Caki2 (cell line): Measurements from ENCODE around the gene FZD2. TPM values are rescaled to one million over a fixed set of nuclear protein-coding genes. Genes with fewer than 3 reads are reported as not detected.
A peak's percentile ranks its signal among the peaks of the same experiment; 100 is the strongest.

Experiments
- DNase-seq: peaks from one replicate; pipeline ENCODE4 v3.0.0-alpha.2; 2015; ENCODE audit warnings: low read depth
- in situ Hi-C: cut with HindIII; loops from 2 replicates; pipeline ENCODE4 v1.10.0; 2016; ENCODE audit warnings: low sequenced_read_pairs, low pct_unique_long_range_greater_than_20kb, mixed read lengths
- total RNA-seq: library from RNA; depleted of rRNA; stranded (reverse); fragments of >200 nt; shearing (Covaris generic); gene quantifications from 2 replicates; pipeline ENCODE4 v1.2.3, GENCODE V29; 2014; ENCODE audit warnings: low replicate concordance; rRNA removed

FZD2 gene
- total RNA-seq, 1 experiment from 2014 or later, result 18.1 TPM

DNA sequence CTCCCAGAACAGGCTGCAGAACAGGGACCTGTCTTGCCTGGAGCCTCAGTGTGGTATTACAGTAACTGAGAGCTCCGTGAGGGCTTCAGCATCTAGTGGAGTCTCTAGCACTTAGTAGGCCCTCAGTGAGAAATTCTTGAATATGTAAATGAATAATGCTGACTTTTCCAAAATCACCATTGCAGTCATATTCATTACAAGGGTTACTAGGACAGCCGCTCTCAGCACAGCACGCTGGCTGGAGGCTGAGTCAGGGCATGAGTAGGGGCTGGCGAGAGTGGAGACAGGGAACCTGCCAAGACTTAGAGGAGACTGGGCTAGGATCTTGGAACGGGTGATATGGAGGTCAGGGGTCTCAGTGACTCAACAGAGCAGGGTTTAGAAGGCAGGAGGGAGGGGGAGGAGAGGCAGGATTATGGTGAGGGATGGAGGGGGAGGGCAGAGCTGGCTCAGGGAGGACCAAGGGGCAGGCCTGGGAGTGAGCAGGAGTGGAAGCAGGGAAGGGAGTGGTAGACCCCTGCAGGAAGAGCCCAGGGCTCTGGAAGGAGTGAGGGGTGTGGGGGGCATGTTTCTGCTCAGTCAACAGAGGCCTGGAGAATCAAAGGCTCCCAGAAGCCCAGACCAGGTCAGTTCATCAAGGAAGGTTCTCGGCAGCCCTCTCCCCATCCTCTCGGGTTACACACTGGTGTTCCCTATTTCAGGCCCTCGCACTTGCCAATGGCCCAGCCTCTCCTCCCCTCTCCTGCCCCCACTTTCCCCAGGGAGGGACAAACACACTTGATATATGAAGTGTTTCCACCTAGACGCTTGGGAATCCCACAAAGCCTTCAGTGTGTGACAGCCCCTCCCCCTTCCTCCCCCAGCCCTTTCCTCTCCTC is 42.3 kb downstream of the FZD2 start:
- peak; percentile 88 for DNase-seq
- in situ Hi-C loops, result no loop called here

DNA sequence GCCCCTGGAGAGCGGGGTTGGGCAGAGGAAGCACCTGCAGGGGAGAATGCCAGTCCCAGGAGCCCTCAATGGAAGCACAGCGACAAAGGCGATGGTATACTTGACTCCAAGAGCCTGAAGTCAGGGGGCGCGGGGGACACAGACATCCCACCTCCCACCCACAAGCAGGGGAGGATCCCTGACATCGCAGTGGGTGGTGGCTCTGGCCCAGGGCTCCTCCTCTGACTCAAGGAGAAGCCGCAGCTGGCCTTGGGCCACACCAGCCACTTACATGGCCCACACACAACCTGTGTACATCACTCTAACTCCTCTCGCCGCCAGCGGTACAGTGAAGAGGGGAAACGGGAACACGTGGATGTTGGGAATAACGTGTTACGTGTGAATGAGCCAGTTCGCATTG is 44.3 kb downstream of the FZD2 start:
- no peak for DNase-seq
- in situ Hi-C loops, result no loop called here

DNA sequence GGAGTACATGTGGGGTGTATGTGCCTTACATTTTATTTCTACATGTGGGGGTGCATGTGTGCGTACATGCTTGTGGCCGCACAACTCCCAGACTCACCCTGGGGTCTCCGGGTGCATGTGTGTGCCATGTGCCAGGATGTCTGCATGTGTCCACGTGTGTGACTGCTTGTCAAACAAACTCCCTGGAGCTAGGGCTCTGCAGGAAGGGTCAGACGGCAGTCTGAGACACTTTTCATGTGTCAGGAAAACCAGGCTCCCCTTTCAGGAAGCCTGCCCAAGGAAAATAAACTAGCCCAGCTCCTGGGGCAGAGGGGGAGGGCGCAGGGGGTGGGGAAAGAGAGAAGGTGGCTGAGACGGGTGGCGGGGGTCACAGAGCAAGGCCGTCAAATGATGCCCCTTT is 44.7 kb downstream of the FZD2 start:
- DNase-seq, result no peak
- in situ Hi-C loops, result no loop called here

DNA sequence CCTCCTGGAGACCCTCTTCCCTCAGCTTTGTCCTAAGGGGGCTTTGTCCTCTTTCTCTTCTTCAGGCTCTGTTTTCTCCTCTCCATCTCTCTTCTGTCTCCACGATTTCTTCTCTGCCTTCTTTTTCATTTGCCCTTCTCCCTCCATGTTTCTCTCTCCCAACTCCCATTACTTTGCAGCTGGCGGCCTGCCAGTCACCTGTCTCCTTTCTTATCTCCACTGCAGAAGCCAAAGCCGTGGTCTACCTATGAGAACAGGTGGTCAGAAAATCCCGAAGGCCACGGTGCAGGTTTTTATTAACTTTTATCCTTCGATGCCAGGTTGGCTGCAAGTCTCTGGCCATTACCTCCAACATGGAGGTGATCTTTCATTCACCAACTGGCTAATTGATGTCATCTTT is 45.1 kb downstream of the FZD2 start:
- in situ Hi-C loops, result no loop called here
- DNase-seq, result no peak

DNA sequence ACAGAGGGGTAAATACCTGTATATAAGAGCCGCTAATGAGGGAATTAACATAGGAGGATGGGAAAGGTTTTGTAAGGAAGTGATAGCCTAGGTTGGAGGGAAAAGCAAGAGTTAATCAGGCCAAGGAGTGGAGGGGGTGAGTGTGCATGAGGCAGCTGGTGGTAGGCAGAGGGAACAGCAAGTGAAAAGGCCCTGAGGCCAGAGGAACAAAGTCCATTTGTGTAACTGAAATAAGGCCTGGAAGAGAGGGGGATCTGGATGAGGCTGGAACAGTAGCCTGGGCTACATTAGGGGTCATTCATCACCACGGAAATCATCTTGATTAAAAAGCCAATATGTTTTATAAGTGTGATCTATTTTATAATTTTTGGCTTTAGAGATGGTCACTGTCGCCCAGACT is 45.7 kb downstream of the FZD2 start:
- DNase-seq, result no peak
- in situ Hi-C loops, result no loop called here

DNA sequence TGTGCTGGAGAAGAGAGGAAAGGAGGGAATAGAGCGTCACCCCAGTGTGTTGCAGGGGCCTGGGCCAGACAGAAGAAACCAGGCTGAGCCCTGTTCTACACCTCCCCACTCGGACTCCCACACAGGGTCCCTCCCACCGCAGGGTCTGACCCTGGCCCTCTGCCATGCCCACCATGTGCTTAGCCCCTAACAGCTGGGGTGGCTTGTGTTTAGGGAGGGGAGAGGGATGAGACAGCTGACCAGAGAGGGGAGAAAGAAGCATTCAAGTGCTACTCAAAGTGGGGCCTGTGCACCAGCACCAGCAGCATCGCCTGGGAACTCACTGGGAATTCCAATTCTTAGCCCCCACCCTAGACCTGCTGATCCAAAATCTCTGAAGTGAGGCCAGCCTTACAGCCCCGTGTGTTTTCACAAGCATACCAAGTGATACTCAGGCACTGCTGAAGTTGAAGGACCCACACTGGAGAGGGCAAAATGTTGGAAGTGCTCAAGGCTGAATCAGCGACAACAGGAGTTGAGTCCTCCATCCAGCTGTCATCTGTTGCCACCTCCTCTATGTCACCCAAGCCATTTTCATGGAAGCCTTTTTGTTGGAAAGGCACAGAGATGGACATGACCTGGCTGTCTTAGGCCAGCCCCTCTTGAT is 47.0 kb downstream of the FZD2 start:
- in situ Hi-C loops, result no loop called here
- DNase-seq, result no peak

DNA sequence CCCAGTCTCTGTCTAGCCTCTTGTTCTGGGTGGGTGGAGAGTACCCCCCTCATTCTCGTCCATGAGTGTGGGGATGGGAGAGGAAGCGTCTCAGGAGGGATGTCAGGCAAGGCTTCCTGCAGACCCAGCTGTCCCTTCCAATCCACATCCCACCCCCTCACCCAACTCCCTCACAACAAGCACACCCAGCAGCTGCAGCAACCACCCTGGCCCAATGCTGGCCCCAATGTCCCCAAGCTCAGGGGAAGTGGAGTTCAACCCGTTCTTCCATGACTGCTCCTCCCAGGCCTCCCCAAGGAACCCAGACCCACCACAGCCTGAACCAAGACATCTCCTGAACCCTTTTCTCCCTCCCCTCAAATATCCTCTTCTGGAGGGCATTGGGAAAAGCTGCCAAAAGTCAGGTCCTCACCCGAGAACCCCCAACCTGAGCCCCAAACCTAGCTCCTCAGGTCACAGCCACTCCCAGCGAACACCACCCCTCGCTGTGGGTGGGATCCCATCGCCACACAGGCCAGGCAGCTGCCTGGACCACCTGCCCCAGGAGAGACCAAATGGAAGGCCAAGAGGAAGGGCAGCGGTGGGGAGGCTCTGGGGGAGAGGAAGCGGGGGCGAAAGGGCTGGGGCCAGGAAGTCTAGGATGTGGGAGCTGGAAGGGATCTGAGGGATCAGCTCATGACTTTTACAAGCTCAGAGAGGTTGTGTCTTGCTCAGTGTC is 47.6 kb downstream of the FZD2 start:
- no peak for DNase-seq
- in situ Hi-C loops, result no loop called here

DNA sequence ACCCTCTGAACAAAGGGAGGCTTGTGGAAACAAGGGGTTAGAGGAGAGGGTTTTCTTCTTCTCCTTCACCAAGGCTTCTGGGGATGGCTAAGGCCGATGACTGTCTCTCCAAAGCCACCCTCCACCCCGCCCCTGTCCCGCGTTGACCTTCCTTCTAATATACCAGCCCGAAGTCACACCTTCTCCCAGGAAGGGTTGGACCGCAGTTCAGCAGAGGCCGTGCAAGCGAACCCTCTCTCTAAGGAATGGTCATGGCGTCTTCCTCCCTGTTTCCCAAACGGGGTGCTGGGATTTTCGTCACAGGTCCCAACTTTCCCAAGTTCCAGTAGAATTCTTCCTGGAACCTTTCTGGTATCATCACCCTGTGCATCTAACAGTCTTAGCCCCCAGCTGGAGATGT is 49.4 kb downstream of the FZD2 start:
- DNase-seq, result no peak
- in situ Hi-C loops, result no loop called here

DNA sequence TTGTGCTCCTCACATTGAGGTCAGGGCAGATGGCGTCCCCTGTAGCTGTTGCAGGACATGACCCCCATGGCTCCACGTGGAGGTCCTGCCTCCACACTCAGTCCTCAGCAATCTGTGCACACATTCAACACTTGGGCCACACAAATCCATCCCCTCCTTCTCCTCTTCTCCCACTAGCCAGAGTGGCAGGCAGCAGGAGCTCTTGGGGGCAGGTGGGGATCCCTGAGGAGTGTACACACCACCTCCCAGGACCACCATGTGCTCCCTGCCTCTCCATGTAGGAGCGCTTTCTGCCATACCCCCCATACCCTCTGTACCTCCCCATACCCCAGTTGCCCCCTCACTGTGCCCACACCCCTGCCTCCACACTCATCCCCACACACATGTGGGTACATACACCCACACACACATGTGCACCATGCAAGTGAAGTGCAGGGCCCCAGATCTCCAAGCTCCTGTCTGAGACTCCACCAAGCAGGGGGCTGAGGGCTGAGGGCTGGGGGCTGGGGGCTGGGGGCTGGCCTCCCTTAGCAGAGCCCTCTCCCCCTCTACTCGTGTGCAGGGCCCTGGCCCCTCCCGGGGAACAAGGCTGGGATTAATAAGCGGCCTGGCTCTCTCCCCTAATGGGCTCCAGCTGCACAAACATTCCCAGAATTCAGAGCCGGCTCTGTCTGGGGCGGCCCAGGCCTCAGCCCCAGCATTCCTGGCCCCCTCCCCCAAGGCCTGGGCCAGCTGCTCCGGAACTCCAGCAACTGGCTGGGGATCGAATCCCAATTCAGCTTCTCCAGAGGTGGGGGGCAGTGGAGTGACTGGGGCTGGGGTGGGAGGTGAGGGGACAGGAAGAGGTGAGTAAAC is 50.8 kb downstream of the FZD2 start:
- DNase-seq, result no peak
- in situ Hi-C loops, result no loop called here

DNA sequence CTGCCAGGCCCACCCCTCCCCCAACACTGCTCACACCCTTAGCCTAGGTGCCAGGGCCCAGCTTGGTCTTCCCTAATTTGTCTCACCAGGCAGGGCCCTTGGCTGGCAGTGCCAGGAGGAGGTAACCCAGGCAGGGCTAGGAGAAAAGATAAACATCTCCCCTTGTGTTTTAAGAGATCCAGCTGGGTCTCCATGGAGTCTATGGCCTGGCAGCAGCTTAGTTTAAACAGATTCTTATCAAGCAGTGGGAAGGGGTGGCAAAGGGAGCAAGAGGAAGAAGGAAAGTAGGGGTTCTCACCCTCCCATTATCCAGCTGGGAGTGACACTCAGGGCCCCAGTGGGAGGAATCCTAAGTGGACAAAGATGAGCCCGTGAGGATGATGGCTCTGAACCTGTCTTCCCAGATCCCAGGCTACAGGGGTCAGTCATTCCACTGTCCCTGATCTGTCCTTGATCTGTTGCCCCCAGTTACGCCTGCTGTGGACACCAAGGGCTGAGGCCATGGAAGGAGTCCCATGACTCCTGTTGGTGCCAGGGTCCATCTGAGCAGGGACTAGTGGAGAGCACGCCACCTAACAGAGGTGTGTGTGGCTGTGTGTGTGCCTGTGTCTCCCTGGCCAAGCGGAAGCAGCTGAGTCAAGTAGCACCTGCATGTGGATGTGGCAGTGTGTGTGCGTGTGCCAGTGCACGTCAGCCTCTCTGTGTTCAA is 51.6 kb downstream of the FZD2 start:
- DNase-seq, result no peak
- in situ Hi-C loops, result no loop called here

DNA sequence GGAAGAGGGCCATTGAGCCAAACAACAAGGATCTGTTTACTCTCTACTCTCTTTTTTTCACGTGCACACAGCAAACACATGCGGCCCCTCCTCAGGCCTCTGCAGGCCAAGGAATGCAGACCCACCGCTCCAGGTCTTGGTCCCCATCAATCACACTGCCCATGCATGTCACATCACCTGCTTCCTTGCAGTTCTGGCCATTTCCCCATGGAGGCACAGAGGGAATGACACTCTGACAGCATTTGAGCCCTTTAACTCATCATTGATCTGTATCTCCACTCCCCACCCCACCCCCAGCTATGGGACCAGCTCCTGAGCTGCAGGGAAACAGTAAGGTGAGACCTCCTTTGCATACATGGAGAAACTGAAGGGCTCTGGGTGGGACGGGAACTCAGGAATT is 53.0 kb downstream of the FZD2 start:
- no peak for DNase-seq
- in situ Hi-C loops, result no loop called here

Other genes starting within 250 kb of the FZD2 start
- 2.2 TPM in 1 of 2 replicates, not detected in the other for gene RUNDC3A, start 248.9 kb upstream of the FZD2 start, total RNA-seq
- gene SLC25A39, start 232.7 kb upstream of the FZD2 start, total RNA-seq, result 223 and 249 TPM in 2 replicates
- gene GRN, start 212.2 kb upstream of the FZD2 start, total RNA-seq, result 454 and 543 TPM in 2 replicates
- 8.3 and 14.4 TPM in 2 replicates for gene FAM171A2, start 193.6 kb upstream of the FZD2 start, total RNA-seq
- 0.26 and 3.3 TPM in 2 replicates for gene ITGA2B, start 167.8 kb upstream of the FZD2 start, total RNA-seq
- 8.6 and 11.3 TPM in 2 replicates for gene GPATCH8, start 54.1 kb upstream of the FZD2 start, total RNA-seq
- gene MEIOC, start 99.0 kb downstream of the FZD2 start, total RNA-seq, result 1.9 and 2.2 TPM in 2 replicates
- gene CCDC43, start 132.3 kb downstream of the FZD2 start, total RNA-seq, result 37.4 and 45.0 TPM in 2 replicates
- 15.9 and 19.8 TPM in 2 replicates for gene DBF4B, start 151.2 kb downstream of the FZD2 start, total RNA-seq
- 0.14 and 0.51 TPM in 2 replicates for gene ADAM11, start 201.5 kb downstream of the FZD2 start, total RNA-seq